ENCODE data around the gene BCAP31.
"Not testable (repeated sequence)": the region's sequence is repeated elsewhere in the genome, so short reads cannot be mapped to it uniquely, and the experiment has no call there.

BCAP31 gene

GRCh38 chrX:153693216-153694086, 30.7 kb downstream of the BCAP31 start:
- DNase-seq (ENCODE audit: low spot score) = no peak

- no peak for DNase-seq (ENCODE audit: low spot score)
Measured at GRCh38 chrX:153692611-153693156, 31.5 kb downstream of the BCAP31 start.

- no peak for DNase-seq (ENCODE audit: low spot score)
Measured at GRCh38 chrX:153692003-153692402, 32.2 kb downstream of the BCAP31 start.

GRCh38 chrX:153691032-153691827, 33.0 kb downstream of the BCAP31 start:
- DNase-seq (ENCODE audit: low spot score) = not testable (repeated sequence)

- DNase-seq (ENCODE audit: low spot score) = no peak
Measured at GRCh38 chrX:153690466-153690865, 33.7 kb downstream of the BCAP31 start.

- DNase-seq (ENCODE audit: low spot score) = peak; percentile 46
Measured at GRCh38 chrX:153689654-153690465, 34.3 kb downstream of the BCAP31 start.

- peak; percentile 45 for DNase-seq (ENCODE audit: low spot score)
Measured at GRCh38 chrX:153688911-153689590, 35.1 kb downstream of the BCAP31 start.

GRCh38 chrX:153688506-153688905, 35.7 kb downstream of the BCAP31 start:
- DNase-seq (ENCODE audit: low spot score) = no peak

- no peak for DNase-seq (ENCODE audit: low spot score)
Measured at GRCh38 chrX:153688071-153688470, 36.1 kb downstream of the BCAP31 start.

GRCh38 chrX:153687121-153688039, 36.8 kb downstream of the BCAP31 start, which contains the start of gene SLC6A8:
TSS of gene SLC6A8 (plus strand) at chrX:153687926. CDS start at chrX:153688575, 649 bp downstream.
- peak; percentile 72 for DNase-seq (ENCODE audit: low spot score)

- DNase-seq (ENCODE audit: low spot score) = no peak
Measured at GRCh38 chrX:153686711-153687110, 37.5 kb downstream of the BCAP31 start.

GRCh38 chrX:153685751-153686696, 38.2 kb downstream of the BCAP31 start:
- no peak for DNase-seq (ENCODE audit: low spot score)

- DNase-seq (ENCODE audit: low spot score) = no peak
Measured at GRCh38 chrX:153685156-153685536, 39.0 kb downstream of the BCAP31 start.

- DNase-seq (ENCODE audit: low spot score) = no peak
Measured at GRCh38 chrX:153684467-153685155, 39.6 kb downstream of the BCAP31 start.

GRCh38 chrX:153683486-153683885, 40.7 kb downstream of the BCAP31 start:
- DNase-seq (ENCODE audit: low spot score) = not testable (repeated sequence)

GRCh38 chrX:153681175-153681574, 43.0 kb downstream of the BCAP31 start:
- DNase-seq (ENCODE audit: low spot score) = no peak

GRCh38 chrX:153674219-153674851, 49.9 kb downstream of the BCAP31 start:
- DNase-seq (ENCODE audit: low spot score) = no peak

Measured in kidney tubule cell (primary cell).